ENCODE measurements around the gene GOLIM4.

DNA sequence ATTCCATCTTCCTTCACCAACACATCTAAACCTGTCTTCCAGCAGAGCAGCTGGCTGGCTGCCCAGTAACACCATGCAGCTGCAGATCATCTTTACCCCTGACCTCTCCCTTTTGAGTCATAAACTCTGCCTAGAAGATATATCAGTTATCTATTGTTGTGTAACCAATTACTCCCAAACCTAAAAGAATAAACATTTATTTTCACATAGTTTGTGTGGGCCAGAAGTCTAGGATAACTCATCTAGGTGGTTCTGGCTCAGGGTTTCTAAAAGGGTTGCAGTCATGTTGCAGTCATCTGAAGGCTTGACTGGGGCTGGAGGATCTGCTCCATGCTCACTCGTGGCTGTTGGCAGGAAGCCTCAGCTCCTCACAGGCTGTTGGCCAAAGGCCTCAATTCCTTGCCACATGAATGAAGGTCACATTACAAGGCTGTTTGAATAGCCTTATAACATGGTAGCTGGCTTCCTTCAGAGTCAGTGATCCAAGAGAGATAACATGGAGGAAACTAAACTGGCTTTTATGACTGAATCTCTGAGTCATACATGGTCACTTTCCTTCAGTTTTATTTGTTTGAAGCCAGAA lies 92.8 kb downstream of the GOLIM4 start:
- TF ChIP-seq, protein P1, sequence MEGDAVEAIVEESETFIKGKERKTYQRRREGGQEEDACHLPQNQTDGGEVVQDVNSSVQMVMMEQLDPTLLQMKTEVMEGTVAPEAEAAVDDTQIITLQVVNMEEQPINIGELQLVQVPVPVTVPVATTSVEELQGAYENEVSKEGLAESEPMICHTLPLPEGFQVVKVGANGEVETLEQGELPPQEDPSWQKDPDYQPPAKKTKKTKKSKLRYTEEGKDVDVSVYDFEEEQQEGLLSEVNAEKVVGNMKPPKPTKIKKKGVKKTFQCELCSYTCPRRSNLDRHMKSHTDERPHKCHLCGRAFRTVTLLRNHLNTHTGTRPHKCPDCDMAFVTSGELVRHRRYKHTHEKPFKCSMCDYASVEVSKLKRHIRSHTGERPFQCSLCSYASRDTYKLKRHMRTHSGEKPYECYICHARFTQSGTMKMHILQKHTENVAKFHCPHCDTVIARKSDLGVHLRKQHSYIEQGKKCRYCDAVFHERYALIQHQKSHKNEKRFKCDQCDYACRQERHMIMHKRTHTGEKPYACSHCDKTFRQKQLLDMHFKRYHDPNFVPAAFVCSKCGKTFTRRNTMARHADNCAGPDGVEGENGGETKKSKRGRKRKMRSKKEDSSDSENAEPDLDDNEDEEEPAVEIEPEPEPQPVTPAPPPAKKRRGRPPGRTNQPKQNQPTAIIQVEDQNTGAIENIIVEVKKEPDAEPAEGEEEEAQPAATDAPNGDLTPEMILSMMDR (IDR thresholded peaks at IDR 0.05; ENCODE audit: low read depth, low read length), result no peak
- no peak for TF ChIP-seq EZH2phosphoT487 (IDR thresholded peaks at IDR 0.05; ENCODE audit: low read depth)
